Immature natural killer cell (primary cell): Measurements from ENCODE around the gene BCL2. TPM values are rescaled to one million over a fixed set of nuclear protein-coding genes. Genes with fewer than 3 reads are reported as not detected.

Experiments
- DNase-seq, 3 donors: peaks; one replicate each; pipeline ENCODE4 v3.0.0; 2022; ENCODE audit warnings: mixed read lengths in 1 of 3
- H3K27ac Mint-ChIP-seq, 6 donors: one replicate each; pipeline ENCODE4 v1.8.0; 2020; ENCODE audit warnings: mixed read lengths in 6 of 6, mild to moderate bottlenecking in 5 of 6, inconsistent platforms in 4 of 6, moderate library complexity in 3 of 6
- H3K27me3 Mint-ChIP-seq, 3 donors: one replicate each; pipeline ENCODE4 v1.8.0; 2020 to 2021; ENCODE audit warnings: low read depth in 3 of 3, mild to moderate bottlenecking in 3 of 3, mixed read lengths in 3 of 3, moderate library complexity in 3 of 3, inconsistent platforms in 1 of 3
- H3K36me3 Mint-ChIP-seq, 3 donors: one replicate each; pipeline ENCODE4 v1.8.0; 2020; ENCODE audit warnings: mixed read lengths in 3 of 3, inconsistent platforms in 2 of 3, mild to moderate bottlenecking in 2 of 3
- H3K4me1 Mint-ChIP-seq, 2 donors: one replicate each; pipeline ENCODE4 v1.8.0; 2020; ENCODE audit warnings: inconsistent platforms in 2 of 2, mild to moderate bottlenecking in 2 of 2, mixed read lengths in 2 of 2, moderate library complexity in 1 of 2
- H3K4me3 Mint-ChIP-seq, 5 donors: one replicate each; pipeline ENCODE4 v1.8.0; 2020; ENCODE audit warnings: mild to moderate bottlenecking in 5 of 5, mixed read lengths in 5 of 5, inconsistent platforms in 3 of 5, moderate library complexity in 3 of 5
- H3K9me3 Mint-ChIP-seq, 6 donors: one replicate each; pipeline ENCODE4 v1.8.0; 2020; ENCODE audit warnings: mild to moderate bottlenecking in 6 of 6, mixed read lengths in 6 of 6, inconsistent platforms in 4 of 6, moderate library complexity in 3 of 6
- polyA plus RNA-seq, 3 donors: library from polyadenylated mRNA; unstranded; fragments of 300-500 nt; fragmentation: Illumina TruSeq; gene quantifications; one replicate each; pipeline ENCODE4 v1.2.3, GENCODE V29; 2021

BCL2 gene
- polyA plus RNA-seq, 3 donors from 2014 or later, result 5.1 to 8.0 (median 5.7) TPM

DNA sequence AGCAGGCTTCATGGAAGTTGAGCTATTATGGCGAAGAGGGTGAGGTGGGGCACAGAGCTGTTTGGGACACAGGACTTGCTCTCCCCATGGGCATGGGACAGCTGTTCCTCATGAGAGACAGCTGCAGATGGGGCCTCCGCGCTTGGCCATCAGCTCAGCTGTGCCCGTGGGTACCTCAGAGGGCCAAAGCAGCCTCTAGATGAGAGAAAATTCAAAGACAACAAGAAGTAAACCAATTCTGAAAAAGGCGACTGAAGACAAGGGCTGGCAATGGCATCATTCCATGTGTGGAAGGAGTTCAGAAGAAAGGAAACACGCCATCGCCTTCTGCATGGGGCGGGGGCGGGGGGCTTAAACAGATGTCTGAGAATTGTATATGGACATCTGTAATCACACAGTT, 136.2 kb downstream of the BCL2 start:
- no peak for DNase-seq
- Mint-ChIP-seq H3K9me3 (no peaks in the 10 kb centered on the region), H3K36me3 (peaks cover 0 to 10% (median 0%) of the 10 kb centered on the region in 3 donors), H3K27ac (peak overlapping the region in 1 of 6 donors; percentile 36), H3K4me1 (peaks cover 28 to 35% of the 10 kb centered on the region in 2 donors), H3K4me3 (no peak overlapping the region), H3K27me3 (peaks cover 0 to 3% (median 0%) of the 10 kb centered on the region in 3 donors)

DNA sequence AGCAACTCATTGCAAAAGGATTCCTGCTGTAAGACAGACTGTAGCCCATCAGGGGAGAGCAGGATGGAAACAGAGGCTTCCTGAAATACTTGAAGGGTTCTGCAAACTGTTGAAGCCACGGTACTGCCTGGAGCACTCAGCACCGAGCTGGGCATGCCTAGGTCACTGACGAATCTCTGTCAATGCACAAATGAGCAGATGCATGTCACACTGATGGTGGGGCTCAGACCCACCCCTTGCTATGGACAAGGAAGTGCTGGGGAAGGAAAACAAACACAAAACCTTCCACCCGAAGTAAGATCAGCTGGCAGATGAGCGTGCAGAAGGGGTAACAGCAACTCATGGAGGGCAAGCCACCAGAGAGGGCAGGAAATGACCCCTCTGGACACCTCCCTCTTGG, 136.7 kb downstream of the BCL2 start:
- H3K27me3 Mint-ChIP-seq, result peaks cover 0 to 3% (median 0%) of the 10 kb centered on the region in 3 donors
- peaks cover 0 to 10% (median 0%) of the 10 kb centered on the region in 3 donors for H3K36me3 Mint-ChIP-seq
- no peaks in the 10 kb centered on the region for H3K9me3 Mint-ChIP-seq
- no peak for DNase-seq
- peak overlapping the region in 4 of 5 donors; percentile 2 to 44 (median 20) for H3K4me3 Mint-ChIP-seq
- H3K4me1 Mint-ChIP-seq, result peaks cover 28 to 34% of the 10 kb centered on the region in 2 donors
- peak overlapping the region in 2 of 6 donors; percentile 4 to 63 for H3K27ac Mint-ChIP-seq

DNA sequence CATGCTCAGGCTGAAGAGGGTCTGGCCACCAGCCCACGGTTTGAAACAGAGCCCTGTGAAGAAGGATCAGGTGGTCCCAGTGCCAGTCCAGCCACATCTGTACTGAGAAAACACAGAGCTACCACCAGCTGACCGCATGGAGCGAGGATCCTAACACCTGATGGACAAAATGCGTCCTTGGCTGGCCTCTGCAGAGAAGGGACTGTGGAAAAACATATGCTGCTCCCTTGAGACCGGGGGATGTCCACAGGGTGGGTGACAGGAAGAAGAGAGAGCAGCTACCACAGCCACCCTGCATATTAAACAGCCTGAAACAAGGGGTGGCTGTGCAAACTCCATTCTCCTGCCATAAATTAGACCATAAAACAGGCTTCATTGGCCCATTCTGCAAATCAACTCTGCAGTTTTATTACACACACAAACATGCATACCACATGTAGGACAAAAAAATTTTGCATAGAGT, 137.2 kb downstream of the BCL2 start:
- DNase-seq, result no peak
- Mint-ChIP-seq H3K27ac (no peak overlapping the region), H3K9me3 (no peaks in the 10 kb centered on the region), H3K4me3 (no peak overlapping the region), H3K4me1 (peaks cover 28 to 31% of the 10 kb centered on the region in 2 donors), H3K27me3 (peaks cover 0 to 3% (median 0%) of the 10 kb centered on the region in 3 donors), H3K36me3 (peaks cover 0 to 10% (median 0%) of the 10 kb centered on the region in 3 donors)

DNA sequence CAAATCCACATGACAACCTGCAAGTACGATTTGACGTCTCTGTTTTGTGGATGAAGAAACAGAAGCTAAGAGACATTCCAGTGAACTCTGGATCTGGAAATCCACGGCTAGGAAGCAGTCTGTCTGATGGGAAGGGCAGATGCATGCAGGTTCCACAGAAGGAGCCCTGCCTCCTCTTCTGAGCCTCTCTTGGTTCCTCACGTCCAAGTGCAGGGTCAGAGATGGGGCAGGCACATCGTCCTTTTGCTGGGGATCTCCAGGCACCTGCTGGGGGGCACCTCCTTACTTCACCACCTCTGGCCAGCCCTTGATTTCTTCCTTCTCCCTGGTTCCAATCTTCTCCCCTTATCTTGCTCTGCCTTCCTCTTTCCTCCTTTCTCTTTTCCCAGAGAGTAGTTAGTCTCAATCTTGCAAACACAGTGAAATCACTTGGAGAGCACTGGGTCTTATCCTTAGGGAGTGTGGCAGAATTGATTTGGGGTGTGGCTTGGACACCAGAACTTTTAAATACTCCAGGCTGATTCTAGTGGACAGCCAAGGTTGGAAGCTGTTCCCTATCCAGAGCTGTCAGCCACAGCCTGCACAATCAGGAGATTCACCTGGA, 137.8 kb downstream of the BCL2 start:
- Mint-ChIP-seq H3K27me3 (peaks cover 0 to 3% (median 0%) of the 10 kb centered on the region in 3 donors), H3K27ac (no peak overlapping the region), H3K4me1 (peaks cover 23 to 26% of the 10 kb centered on the region in 2 donors), H3K4me3 (no peak overlapping the region), H3K9me3 (no peaks in the 10 kb centered on the region), H3K36me3 (peaks cover 0 to 10% (median 0%) of the 10 kb centered on the region in 3 donors)
- no peak for DNase-seq

DNA sequence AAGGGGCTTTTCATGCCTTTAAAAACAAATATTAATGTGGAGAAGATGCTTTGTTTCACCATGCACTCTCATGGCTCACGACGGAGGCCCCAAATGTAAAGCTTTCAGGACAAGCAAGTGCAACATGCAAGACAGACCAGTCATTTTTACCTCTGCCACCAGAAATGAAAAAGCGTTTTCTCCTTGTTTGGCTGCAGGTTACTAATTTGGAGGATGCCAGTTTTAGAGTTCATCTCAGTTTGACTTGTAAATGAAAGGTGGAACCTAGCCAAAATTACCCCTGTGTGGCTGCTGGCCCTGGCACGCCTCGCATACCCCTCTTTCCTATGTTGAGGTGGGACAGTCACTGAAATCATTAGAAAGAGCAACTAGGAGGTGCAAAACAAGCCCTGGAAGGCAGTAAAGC, 138.6 kb downstream of the BCL2 start:
- Mint-ChIP-seq H3K27me3 (peaks cover 0 to 3% (median 0%) of the 10 kb centered on the region in 3 donors), H3K27ac (peak overlapping the region in 2 of 6 donors; percentile 6 to 9), H3K9me3 (no peaks in the 10 kb centered on the region), H3K36me3 (peaks cover 0 to 14% (median 0%) of the 10 kb centered on the region in 3 donors), H3K4me1 (peaks cover 22 to 26% of the 10 kb centered on the region in 2 donors), H3K4me3 (no peak overlapping the region)
- no peak for DNase-seq

DNA sequence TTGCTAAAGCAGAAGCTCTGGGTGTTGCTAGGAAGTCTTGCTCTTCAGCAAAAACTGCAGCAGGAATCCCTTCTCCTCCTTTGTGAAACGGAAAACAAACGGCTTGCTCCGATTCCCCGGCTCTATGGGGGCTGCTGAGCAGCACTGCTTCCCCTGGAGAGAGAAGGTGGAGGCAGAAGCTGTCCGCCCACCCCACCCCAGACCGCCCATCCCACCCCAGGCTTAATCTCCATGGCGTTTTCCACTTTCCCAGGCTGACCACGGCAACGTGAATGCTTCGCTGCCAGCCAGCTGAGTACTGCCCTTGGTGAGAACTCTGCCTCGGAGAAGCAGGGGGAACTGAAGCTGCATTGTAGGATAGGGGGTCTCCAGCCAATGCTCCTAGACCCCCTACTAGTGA, 139.2 kb downstream of the BCL2 start:
- peaks cover 0 to 18% (median 0%) of the 10 kb centered on the region in 3 donors for H3K36me3 Mint-ChIP-seq

DNA sequence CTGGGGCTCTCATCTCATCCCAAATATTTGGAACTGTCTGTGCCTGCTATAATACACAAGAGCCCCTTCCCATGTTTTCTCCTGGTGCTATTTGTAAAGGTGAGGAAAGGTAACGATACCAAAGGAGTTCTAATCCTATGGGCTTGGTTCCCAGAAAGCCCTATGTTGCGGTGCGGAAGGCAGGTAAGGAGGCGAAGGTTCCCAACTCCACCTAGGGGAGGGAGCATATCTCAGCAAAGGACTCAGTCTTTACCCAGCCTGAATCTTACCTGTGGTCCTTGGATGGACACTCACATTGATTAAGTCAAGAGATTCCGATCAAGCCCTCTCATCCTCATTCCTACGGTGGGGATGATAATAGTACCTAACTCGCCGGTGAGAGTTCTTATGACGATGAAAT, 140.1 kb downstream of the BCL2 start:
- Mint-ChIP-seq H3K4me1 (peaks cover 22 to 28% of the 10 kb centered on the region in 2 donors), H3K4me3 (no peak overlapping the region), H3K36me3 (peaks cover 0 to 18% (median 0%) of the 10 kb centered on the region in 3 donors), H3K27ac (no peak overlapping the region), H3K9me3 (no peaks in the 10 kb centered on the region), H3K27me3 (peaks cover 0 to 3% (median 0%) of the 10 kb centered on the region in 3 donors)
- DNase-seq, result no peak

More for the DNA sequence above, 139.2 kb downstream of the BCL2 start:
- Mint-ChIP-seq H3K27ac (no peak overlapping the region), H3K4me3 (no peak overlapping the region), H3K27me3 (peaks cover 0 to 3% (median 0%) of the 10 kb centered on the region in 3 donors), H3K4me1 (peaks cover 22 to 26% of the 10 kb centered on the region in 2 donors), H3K9me3 (no peaks in the 10 kb centered on the region)
- DNase-seq, result no peak

DNA sequence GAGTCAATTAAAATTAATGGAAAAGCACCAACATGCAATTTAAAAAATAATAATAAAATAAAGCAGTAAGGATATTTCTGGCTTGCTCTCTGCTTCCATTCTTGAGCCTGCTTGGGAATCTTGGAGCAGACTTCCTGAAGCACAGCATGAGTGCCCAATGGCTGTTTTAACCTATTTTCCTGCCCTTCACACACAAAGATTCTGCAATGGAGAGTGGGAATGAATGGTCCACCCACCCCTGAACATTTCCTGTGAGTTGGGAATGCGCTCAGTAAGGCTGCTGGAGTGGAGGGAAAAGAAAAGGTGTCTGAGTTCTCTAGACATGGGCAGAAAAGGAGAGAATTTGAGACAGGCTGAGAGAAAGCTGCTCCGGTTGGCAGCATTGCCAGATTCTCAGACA, 140.6 kb downstream of the BCL2 start:
- Mint-ChIP-seq H3K27me3 (peaks cover 0 to 3% (median 0%) of the 10 kb centered on the region in 3 donors), H3K4me3 (no peak overlapping the region), H3K36me3 (peaks cover 0 to 16% (median 0%) of the 10 kb centered on the region in 3 donors), H3K9me3 (no peaks in the 10 kb centered on the region), H3K4me1 (peaks cover 20 to 24% of the 10 kb centered on the region in 2 donors), H3K27ac (peak overlapping the region in 1 of 6 donors; percentile 68)
- no peak for DNase-seq

DNA sequence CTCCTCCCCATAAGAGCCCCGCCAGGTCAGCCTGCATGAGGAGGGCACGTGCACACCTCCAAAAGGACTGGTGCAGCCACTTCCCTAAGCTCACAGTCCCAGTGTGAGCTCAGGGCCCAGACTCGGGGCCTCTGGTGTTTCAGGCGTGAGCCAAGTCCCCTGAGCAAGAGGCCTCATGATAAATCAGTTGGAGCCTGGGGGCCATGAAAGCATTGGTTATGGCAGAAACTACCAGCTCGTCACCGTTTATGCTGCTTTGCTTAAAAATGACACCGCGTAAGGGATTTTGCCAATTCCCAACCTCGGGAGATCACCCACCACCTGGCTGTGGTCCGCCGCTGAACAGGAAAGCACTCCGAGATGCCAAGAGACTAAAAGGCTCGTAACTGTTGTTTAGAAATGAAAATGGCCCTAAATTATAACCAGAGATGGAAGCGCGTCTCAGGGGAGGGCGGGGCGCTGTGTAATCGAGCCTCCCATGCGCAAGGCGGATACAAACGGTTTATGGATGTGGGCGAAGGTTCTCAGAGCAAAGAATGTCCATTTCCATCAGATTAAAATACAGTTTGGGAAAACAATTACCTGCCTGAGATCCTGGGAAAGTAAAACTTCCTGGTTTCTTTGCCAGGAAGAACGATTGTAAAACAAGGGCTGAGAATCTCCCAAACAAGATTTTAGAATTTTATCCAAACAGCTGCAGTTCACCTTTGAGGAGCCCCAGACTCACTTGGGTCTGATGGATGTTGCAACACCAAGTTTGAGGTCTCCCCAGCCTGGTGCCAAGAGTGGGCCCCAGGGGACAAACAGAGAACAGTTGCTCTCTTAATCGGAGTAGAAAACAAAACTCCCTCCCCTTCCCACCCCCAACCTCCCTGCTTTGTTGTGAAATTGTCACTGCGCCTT, 141.4 kb downstream of the BCL2 start:
- DNase-seq, result no peak
- peak overlapping the region in 1 of 6 donors; percentile 53 for H3K27ac Mint-ChIP-seq
- peaks cover 12 to 16% of the 10 kb centered on the region in 2 donors for H3K4me1 Mint-ChIP-seq
- H3K9me3 Mint-ChIP-seq, result no peaks in the 10 kb centered on the region
- no peak overlapping the region for H3K4me3 Mint-ChIP-seq
- peaks cover 0 to 12% (median 0%) of the 10 kb centered on the region in 3 donors for H3K36me3 Mint-ChIP-seq
- peaks cover 0 to 3% (median 0%) of the 10 kb centered on the region in 3 donors for H3K27me3 Mint-ChIP-seq

DNA sequence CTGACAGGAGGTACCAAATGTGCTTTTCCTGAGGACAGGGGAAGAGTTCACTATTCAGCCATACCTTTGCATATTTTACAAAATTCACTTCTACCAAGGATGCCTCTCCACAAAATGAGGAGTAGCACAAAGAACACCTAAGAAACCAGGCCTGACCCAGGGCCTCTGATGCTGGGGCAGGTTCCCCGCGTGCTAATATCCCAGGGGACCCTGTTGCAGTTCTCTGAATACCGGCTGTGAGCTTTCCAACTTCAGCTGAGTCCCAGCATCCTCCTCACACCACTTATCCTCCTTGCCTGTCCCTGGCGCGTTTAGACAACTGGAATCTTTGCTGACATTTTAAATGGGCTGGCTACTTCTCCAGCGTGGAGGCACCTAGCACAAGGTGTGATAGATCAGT, 142.3 kb downstream of the BCL2 start:
- H3K4me3 Mint-ChIP-seq, result no peak overlapping the region
- DNase-seq, result no peak
- H3K4me1 Mint-ChIP-seq, result peaks cover 3 to 7% of the 10 kb centered on the region in 2 donors
- H3K27me3 Mint-ChIP-seq, result peaks cover 0 to 3% (median 0%) of the 10 kb centered on the region in 3 donors
- H3K36me3 Mint-ChIP-seq, result peaks cover 0 to 8% (median 0%) of the 10 kb centered on the region in 3 donors
- H3K9me3 Mint-ChIP-seq, result no peaks in the 10 kb centered on the region
- H3K27ac Mint-ChIP-seq, result no peak overlapping the region

DNA sequence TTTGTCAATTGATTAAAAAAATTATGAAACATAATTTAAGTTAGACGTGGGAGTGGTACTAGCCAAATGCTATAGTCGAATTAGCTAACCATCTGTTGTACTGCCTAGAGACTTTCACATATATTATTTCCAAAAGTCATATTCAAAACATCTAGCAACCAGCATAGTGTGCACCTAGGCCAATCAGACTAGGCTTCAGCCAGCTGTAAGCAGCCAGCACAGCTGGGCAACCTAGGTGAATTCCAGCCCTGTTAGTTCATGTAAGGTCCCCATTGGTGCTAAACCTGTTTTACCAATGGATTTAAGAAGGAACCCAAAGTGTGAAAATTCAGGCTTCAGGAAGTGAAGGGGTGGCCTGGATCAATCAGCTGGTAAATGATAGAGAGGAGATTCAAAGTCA, 144.3 kb downstream of the BCL2 start:
- peaks cover 0 to 3% (median 0%) of the 10 kb centered on the region in 3 donors for H3K27me3 Mint-ChIP-seq
- H3K36me3 Mint-ChIP-seq, result peaks cover 0 to 11% (median 0%) of the 10 kb centered on the region in 3 donors
- H3K4me1 Mint-ChIP-seq, result peaks cover 0 to 3% of the 10 kb centered on the region in 2 donors
- no peak overlapping the region for H3K4me3 Mint-ChIP-seq
- no peak overlapping the region for H3K27ac Mint-ChIP-seq
- no peak for DNase-seq
- no peaks in the 10 kb centered on the region for H3K9me3 Mint-ChIP-seq

DNA sequence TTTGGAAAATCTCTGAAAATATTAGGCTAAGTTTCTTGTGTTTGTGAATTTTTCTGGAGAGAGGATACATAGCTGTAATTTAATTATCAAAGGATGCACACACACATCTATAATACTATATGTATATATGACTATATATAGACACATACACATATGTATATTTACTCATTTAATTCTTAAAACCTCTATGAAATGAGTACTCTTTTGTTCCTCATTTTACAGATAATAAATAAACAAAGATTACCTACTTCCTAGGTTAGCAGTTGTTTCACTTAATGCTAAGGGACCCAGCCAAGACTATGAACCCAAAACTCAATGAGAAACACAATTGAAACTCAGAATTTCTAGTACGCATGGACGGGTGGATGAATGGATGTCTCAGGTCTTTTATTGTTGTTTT, 145.6 kb downstream of the BCL2 start:
- no peak for DNase-seq
- H3K27ac Mint-ChIP-seq, result no peak overlapping the region
- peaks cover 0 to 2% (median 1%) of the 10 kb centered on the region in 3 donors for H3K27me3 Mint-ChIP-seq
- H3K4me1 Mint-ChIP-seq, result peaks cover 0 to 2% of the 10 kb centered on the region in 2 donors
- H3K4me3 Mint-ChIP-seq, result no peak overlapping the region
- H3K9me3 Mint-ChIP-seq, result no peaks in the 10 kb centered on the region
- peaks cover 0 to 11% (median 0%) of the 10 kb centered on the region in 3 donors for H3K36me3 Mint-ChIP-seq

DNA sequence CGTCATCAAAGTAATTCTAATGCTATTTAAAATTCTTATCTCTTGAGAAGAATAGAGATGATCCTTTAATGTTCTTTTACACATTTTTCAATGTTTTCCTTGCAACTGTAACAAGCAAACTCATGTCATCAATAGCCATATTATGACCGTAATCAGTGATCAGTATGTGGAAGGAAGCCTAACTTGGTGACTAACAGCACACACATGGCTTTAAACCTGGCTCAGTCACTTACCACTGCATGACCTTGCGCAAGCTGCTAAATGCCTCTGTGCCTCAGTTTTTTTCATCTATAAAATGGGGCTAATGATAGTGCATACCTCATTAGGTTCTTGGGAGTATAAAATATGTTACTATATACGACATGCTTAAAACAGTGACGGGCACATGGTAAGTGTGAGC, 149.7 kb downstream of the BCL2 start:
- no peak overlapping the region for H3K4me3 Mint-ChIP-seq
- no peaks in the 10 kb centered on the region for H3K9me3 Mint-ChIP-seq
- H3K4me1 Mint-ChIP-seq, result no peaks in the 10 kb centered on the region

More for the DNA sequence above, 149.7 kb downstream of the BCL2 start:
- Mint-ChIP-seq H3K27ac (no peak overlapping the region), H3K27me3 (peaks cover 0 to 2% (median 0%) of the 10 kb centered on the region in 3 donors), H3K36me3 (peaks cover 0 to 8% (median 0%) of the 10 kb centered on the region in 3 donors)
- no peak for DNase-seq
